HCT116 (cell line): ENCODE data around the gene GRAMD2A. TPM values are rescaled to one million over a fixed set of nuclear protein-coding genes. Genes with fewer than 3 reads are reported as not detected.

Source experiments
- ATAC-seq: fragments of 200-7000 bp; cut with Tn5 transposase; 2 replicates; pipeline ENCODE4 v1.9.1; 2020; ENCODE audit warnings: mild to moderate bottlenecking, moderate library complexity
- BruUV-seq: library from RNA; stranded (reverse); fragments of 400-500 nt; replicated peaks from 2 replicates; lab custom pipeline; 2021; lab: Mats Ljungman, UMichigan
- CTCF ChIA-PET: fragments of 300-600 bp; sonication (Branson Sonifier 250); formaldehyde crosslinking; loops from one replicate; lab custom pipeline; 2021; ENCODE audit warnings: antibody characterized with exemption; lab: Charles Lee
- POLR2A ChIA-PET: fragments of 300-600, 350-600 bp; sonication (Branson Sonifier 250); formaldehyde crosslinking; loops from one replicate; lab custom pipeline; 2021; ENCODE audit warnings: antibody characterized with exemption; lab: Charles Lee
- RAD21 ChIA-PET, 2 experiments: fragments of 300-600 bp; sonication (Branson Sonifier 250); formaldehyde crosslinking; loops; one replicate each; lab custom pipeline; 2023; ENCODE audit warnings: low total read pairs in 2 of 2; ENCODE audit not compliant: uncharacterized antibody in 2 of 2, unreplicated experiment in 2 of 2, low non-redundant PET in 1 of 2; lab: Charles Lee
- DNase-seq: peaks from one replicate; pipeline ENCODE4 v3.0.0-alpha.2; 2010; ENCODE audit warnings: low read depth, low spot score
- H2AFZ ChIP-seq: fragments of 200-600 bp; shearing (Covaris generic), sonication (generic); 2 replicates; pipeline ENCODE4 v1.6.1; 2017; ENCODE audit warnings: low read depth, mixed run types, mixed read lengths, antibody characterized with exemption, low read length; ENCODE audit not compliant: poor library complexity, severe bottlenecking
- H3K27ac ChIP-seq: 2 replicates; pipeline ENCODE4 v1.5.1; 2012; ENCODE audit warnings: low read depth, low read length
- H3K27me3 ChIP-seq: fragments of 200-600 bp; sonication (generic); 2 replicates; pipeline ENCODE4 v1.6.1; 2016; ENCODE audit warnings: mixed run types, low read length, mixed read lengths; ENCODE audit not compliant: insufficient read depth
- H3K36me3 ChIP-seq, 2 experiments: fragments of 200-500 bp in 1 of 2; fragments of 200-600 bp in 1 of 2; sonication (Bioruptor generic) in 1 of 2; sonication (generic) in 1 of 2; 2 replicates each; pipeline versions ENCODE4 v1.5.1 to v1.6.1; 2014 to 2016; ENCODE audit warnings: low read length in 2 of 2, inconsistent platforms in 1 of 2, mixed read lengths in 1 of 2, mixed run types in 1 of 2; ENCODE audit not compliant: insufficient read depth in 2 of 2, control insufficient read depth in 1 of 2
- H3K4me1 ChIP-seq, 2 experiments: fragments of 200-600 bp in 1 of 2; sonication (generic) in 1 of 2; 2 replicates each; pipeline versions ENCODE4 v1.5.1 to v1.6.1; 2012 to 2017; ENCODE audit warnings: low read length in 2 of 2, inconsistent platforms in 1 of 2, mild to moderate bottlenecking in 1 of 2, mixed read lengths in 1 of 2, mixed run types in 1 of 2, moderate library complexity in 1 of 2; ENCODE audit not compliant: insufficient read depth in 2 of 2, control insufficient read depth in 1 of 2
- H3K4me2 ChIP-seq: fragments of 200-600 bp; sonication (generic); 2 replicates; pipeline ENCODE4 v1.6.1; 2017; ENCODE audit warnings: mixed run types, low read length, mixed read lengths
- H3K4me3 ChIP-seq, 2 experiments: fragments of 200-600 bp in 1 of 2; sonication (generic) in 1 of 2; replicated peaks in 1 of 2; 2 replicates each; pipeline ENCODE4 v1.5.1; 2011 to 2016; ENCODE audit warnings: low read length in 2 of 2, control low read depth in 1 of 2, low read depth in 1 of 2, mild to moderate bottlenecking in 1 of 2, mixed read lengths in 1 of 2, mixed run types in 1 of 2
- H3K79me2 ChIP-seq: fragments of 200-600 bp; sonication (generic); 2 replicates; pipeline ENCODE4 v1.6.1; 2017; ENCODE audit warnings: mild to moderate bottlenecking, mixed run types, low read length, moderate library complexity, mixed read lengths; ENCODE audit not compliant: insufficient read depth
- H3K9ac ChIP-seq: fragments of 200-600 bp; sonication (generic); 2 replicates; pipeline ENCODE4 v1.6.1; 2016; ENCODE audit warnings: low read length, mixed read lengths
- H3K9me2 ChIP-seq: fragments of 200-600 bp; sonication (generic), shearing (Covaris generic); 2 replicates; pipeline ENCODE4 v1.6.1; 2017; ENCODE audit warnings: mixed run types, mild to moderate bottlenecking, moderate library complexity; ENCODE audit not compliant: insufficient read depth
- H3K9me3 ChIP-seq, 2 experiments: fragments of 200-500 bp in 1 of 2; fragments of 200-600 bp in 1 of 2; sonication (Bioruptor generic) in 1 of 2; sonication (generic) in 1 of 2; 2 replicates each; pipeline ENCODE4 v1.6.1; 2014 to 2017; ENCODE audit warnings: low read length in 2 of 2, mixed read lengths in 2 of 2, inconsistent platforms in 1 of 2, low read depth in 1 of 2, mild to moderate bottlenecking in 1 of 2, mixed run types in 1 of 2, moderate library complexity in 1 of 2; ENCODE audit not compliant: control insufficient read depth in 1 of 2, insufficient read depth in 1 of 2
- H4K20me1 ChIP-seq: fragments of 200-600 bp; sonication (generic), shearing (Covaris generic); 2 replicates; pipeline ENCODE4 v1.6.1; 2017; ENCODE audit warnings: mixed run types, mild to moderate bottlenecking, moderate library complexity; ENCODE audit not compliant: insufficient read depth
- CEBPB ChIP-seq: IDR thresholded peaks from 2 replicates; pipeline ENCODE4 v1.6.1; 2012; ENCODE audit warnings: low read depth
- EZH2phosphoT487 ChIP-seq: fragments of 200-600 bp; IDR thresholded peaks from 2 replicates; pipeline ENCODE4 v1.6.1; 2018; ENCODE audit warnings: antibody characterized with exemption, borderline replicate concordance
- FOSL1 ChIP-seq: IDR thresholded peaks from 2 replicates; pipeline ENCODE4 v1.6.1; 2012; ENCODE audit warnings: low read depth
- POLR2A ChIP-seq: IDR thresholded peaks from 2 replicates; pipeline ENCODE4 v1.7.0; 2011; ENCODE audit warnings: borderline replicate concordance; ENCODE audit not compliant: insufficient read depth, insufficient read length; ENCODE audit errors: extremely low read depth
- POLR2AphosphoS5 ChIP-seq: IDR thresholded peaks from 2 replicates; pipeline ENCODE4 v1.6.1; 2011; ENCODE audit warnings: mild to moderate bottlenecking, low read depth, low read length, moderate library complexity
- SIN3A ChIP-seq: IDR thresholded peaks from 2 replicates; pipeline ENCODE4 v1.6.1; 2012; ENCODE audit warnings: low read depth
- ZFX ChIP-seq: fragments of 450-650 bp; IDR thresholded peaks from 2 replicates; pipeline ENCODE4 v1.6.1; 2017
- ZNF274 ChIP-seq: fragments of 200-500 bp; sonication (Bioruptor generic); IDR thresholded peaks from 2 replicates; pipeline ENCODE4 v1.6.1; 2014; ENCODE audit warnings: mild to moderate bottlenecking, low read depth, low read length, inconsistent platforms
- intact Hi-C: fragments of 100-400 bp; cut with micrococcal nuclease; formaldehyde crosslinking; loops from 2 replicates; pipeline ENCODE4 v1.10.0; 2022
- total RNA-seq: library from RNA; stranded (reverse); gene quantifications from one replicate; pipeline ENCODE4 v1.2.1, GENCODE V29; 2021; ENCODE audit not compliant: unreplicated experiment

GRAMD2A gene
- total RNA-seq, 1 experiment from 2014 or later = 8.0 TPM

DNA sequence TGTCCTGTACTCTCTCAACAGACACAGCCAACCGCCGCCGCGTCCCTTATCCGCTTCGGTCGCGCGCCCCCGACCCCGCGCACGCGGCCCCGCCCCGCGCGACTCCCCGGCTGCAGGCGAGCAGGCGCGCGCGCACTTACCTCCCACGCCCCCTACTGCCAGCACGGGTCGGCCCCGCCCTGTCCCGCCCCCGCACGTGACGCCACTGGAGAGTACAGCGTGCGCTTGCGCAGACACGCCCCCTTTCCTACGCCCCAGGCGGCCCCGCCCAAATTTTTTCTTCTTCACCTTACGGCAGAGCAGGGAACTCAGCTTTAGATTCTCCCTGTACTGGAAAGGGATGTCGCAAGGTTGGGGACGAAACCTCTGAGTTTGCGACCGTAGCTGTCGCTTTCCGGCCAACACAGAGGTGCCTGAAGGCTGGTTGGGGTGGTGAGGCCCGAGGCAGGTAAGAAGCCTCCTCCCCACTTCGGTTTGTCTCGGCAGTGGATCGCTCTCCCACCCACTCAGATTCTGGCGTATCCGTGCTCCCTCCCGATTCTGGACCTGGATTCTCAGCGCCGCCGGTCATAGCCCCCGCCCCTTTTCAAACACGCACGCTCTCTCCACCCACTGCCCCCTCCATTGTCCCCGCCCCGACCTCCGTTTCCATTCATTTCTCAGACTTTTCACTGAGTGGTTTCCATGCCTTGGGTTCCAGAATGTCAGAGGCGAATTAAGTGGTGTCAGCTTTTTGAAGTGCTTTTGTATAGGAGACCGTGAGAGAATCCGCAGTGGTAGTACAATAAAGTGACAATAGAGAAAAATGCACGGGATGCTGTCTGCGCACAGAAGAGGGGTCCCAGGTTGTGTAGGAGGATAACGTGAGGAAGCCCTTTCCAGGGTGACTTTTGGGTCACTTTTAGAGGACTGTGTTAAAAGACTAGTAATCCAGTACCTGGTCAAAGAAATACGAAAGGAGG, 79.3 kb downstream of the GRAMD2A start, which contains the start of the genes MYO9A and SENP8 (continued):
- TF ChIP-seq ZNF274 = no peak
- TF ChIP-seq SIN3A = peak; percentile 83; the same call in 1 of the 2 replicates

DNA sequence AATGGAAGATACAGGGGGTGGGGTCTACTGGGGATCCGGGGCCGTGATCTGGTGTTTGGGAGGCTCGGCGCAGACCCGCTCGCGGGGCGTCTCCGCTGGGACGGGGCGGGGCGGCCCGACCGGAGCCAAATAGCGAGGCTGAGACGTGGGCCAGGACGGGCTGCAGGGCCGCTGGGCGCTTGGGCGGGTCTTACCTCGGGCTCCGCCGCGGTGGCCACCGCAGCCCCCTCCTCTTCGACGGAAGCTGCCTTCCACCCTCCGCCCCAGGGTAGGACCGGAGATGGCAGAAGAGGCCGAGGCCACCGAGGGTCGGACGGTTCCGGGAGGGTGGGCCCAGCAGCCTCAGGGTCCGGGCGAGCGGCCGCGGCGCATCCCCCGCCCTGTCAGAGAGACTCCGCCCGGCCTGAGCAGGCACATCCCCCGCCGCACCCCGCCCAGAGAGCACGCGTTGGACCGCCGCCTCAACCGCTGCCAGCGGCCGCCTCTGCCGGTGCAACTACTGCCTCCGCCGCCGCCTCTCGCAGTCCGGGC, 80.0 kb downstream of the GRAMD2A start:
- peak; percentile 40 for DNase-seq
- peak overlapping the region; percentile 83 for H3K27ac ChIP-seq
- no peaks in the 10 kb centered on the region for H3K27me3 ChIP-seq
- intact Hi-C loops = no loop called here
- peaks cover 33% of the 10 kb centered on the region for H3K79me2 ChIP-seq
- H4K20me1 ChIP-seq = no peaks in the 10 kb centered on the region
- POLR2A ChIA-PET = interaction anchor here (0.9 to 1.4 kb wide), 3 partner anchors 9 to 84 kb away, joined by 3 to 14 read pairs (median 4); no protein-coding TSS in a partner anchor
- no peak overlapping the region for H2AFZ ChIP-seq
- peak overlapping the region; percentile 92 for H3K4me2 ChIP-seq
- H3K4me3 ChIP-seq = peak overlapping the region; percentile 80 to 81
- H3K9ac ChIP-seq = peak overlapping the region; percentile 77
- TF ChIP-seq FOSL1 (no peak), EZH2phosphoT487 (no peak), ZFX (peak; percentile 65), POLR2AphosphoS5 (0 out of 2 replicates have a peak, but pooled peaks have one; percentile 32), CEBPB (no peak), SIN3A (no peak), POLR2A (peak; percentile 32)
- TF ChIP-seq, all 23 proteins: peak for 3
- CTCF ChIA-PET = interaction anchor here (0.9 kb wide), 1 partner anchor 13 kb away, joined by 4 read pairs; no protein-coding TSS in a partner anchor
- RAD21 ChIA-PET = interaction anchor here in 1 of 2 experiments (0.5 to 0.6 kb wide), 2 partner anchors 223 to 254 kb away, joined by 3 to 5 read pairs; no protein-coding TSS in a partner anchor
- no TSS peak for BruUV-seq
- H3K9me3 ChIP-seq = no peaks in the 10 kb centered on the region
- no peaks in the 10 kb centered on the region for H3K9me2 ChIP-seq
- no peaks in the 10 kb centered on the region for H3K36me3 ChIP-seq
- H3K4me1 ChIP-seq = peaks cover 4 to 17% of the 10 kb centered on the region in 2 experiments; a peak in 3 of 4 replicates
- peak; percentile 85 for ATAC-seq
